GM19023 (cell line): ENCODE data around the gene XPC.

Source experiments
- ATAC-seq: cut with Tn5 transposase; IDR thresholded peaks from one replicate; pipeline ENCODE4 v1.9.1; 2021; ENCODE audit warnings: mild to moderate bottlenecking, moderate library complexity; ENCODE audit not compliant: unreplicated experiment

The XPC gene

DNA sequence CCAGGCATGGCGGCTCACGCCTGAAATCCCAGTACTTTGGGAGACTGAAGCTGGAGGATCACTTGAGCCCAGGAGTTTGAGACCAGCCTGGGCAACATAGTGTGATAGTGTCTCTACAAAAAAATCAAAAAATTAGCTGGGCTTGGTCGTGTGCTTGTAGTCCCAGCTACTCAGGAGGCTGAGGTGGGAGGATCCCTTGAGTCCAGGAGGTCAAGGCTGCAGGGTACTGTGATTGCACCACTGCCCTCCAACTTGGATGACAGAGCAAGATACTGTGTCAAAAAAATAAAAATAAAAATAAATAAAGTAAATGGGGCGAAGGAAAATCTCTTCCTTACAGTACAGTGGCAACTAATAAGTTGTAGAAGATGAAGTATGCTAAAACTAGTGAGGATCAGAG, 29.8 kb upstream of the XPC start:
- ATAC-seq, result no peak

- ATAC-seq, result no peak
These were observed 28.3 kb upstream of the XPC start for GRCh38 chr3:14206548-14207177.

DNA sequence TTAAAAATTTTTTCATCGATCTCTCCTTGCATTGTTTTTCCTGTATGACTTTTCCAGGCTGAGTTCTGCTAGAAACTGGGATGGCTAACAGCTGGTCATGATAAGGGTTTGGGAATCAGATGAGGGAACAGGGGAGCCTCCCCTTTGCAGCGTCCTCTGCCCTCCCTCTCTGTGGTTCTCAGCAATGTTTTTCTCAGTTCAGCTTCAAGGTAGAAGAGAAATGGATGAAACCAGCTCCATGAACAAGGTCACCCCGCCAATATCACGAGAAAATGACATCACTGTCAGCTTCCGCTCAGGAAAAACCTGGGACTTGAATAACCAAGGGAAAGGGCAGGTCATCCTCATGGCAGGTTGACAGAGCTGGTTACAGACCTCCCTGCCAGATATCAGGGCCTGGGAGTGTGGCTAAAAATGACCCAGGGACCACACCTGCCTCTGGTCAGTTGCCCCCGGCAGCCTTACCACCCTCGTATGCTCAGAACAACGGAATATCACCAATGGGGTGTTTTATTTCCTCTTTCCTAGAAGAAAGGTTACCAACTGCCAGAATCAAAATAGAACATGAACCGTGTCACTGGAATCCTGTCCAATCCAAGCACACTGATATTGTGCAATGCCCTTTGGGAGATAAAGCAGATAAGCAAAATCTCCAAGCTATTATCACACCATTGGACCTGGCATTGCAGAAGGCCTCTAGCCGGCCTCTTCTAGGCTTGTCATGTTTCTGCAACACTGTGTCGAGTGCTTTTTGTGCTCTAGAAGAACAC, 26.3 kb upstream of the XPC start:
- ATAC-seq, result no peak

DNA sequence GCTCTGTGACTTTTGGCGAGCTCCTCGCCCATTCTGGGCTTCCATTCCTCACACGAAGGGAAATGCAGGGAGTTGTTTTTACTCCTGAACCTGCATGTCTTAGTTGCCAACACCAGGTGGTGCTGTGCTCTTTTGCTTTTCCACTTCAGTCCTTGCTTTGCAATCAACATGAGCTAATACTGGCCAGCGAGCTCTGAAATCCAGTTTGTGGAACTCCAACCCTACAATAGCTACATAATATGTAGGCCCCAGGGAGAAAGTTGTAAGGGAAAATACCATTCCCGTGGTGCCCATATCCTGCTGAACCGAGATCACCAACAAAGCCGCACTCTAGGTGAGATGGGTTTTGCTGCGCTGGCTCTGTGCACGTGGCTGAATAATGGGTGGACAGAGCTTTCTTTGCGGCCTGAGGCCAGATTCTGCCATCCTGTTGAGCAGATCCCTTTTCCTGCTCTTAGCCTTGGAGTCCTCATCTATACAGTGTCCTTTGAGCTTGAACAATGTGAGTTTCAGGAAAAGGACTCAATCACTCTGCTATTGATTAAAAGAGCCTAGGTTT, 25.2 kb upstream of the XPC start:
- peak; percentile 55 for ATAC-seq

GRCh38 chr3:14202874-14203520, 24.6 kb upstream of the XPC start:
- ATAC-seq, result no peak

GRCh38 chr3:14201940-14202684, 23.7 kb upstream of the XPC start:
- ATAC-seq, result no peak

DNA sequence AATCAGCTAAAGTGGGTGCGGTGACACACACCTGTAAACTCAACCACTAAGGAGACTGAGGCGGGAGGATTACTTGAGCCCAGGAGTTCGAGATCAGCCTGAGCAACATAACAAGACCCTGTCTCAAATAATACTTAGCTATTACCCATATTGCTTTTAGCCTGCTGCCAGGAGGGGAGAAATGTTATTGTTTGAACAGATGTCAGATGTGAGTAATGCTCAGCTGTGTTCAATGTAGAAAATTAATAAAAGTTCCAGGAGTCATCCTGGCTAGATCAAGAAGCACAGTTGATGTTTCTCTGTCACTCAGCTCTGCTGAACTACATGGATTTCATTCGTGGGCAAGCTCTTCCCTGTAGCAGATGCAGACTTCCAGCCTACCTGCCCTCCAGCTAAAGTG, 22.4 kb upstream of the XPC start:
- no peak for ATAC-seq

DNA sequence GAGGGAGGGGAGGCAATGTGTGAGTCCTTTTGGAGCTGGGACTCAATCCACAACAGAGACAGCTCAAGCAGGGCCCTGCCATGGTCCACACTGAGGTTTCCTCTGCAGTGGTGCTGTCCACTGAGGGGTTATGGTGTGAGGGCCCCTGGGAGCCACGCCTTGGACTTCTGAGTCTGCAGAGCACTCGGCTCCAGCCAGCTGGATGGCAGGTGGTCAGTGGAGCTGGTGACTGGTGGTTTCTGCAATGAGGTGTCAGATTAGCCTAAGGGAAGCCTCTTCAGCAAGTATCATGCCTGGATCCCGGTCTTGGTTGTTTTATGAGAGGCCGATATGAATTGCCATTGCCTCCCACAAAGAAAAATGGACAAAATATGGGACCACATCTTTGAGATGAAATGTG, 21.9 kb upstream of the XPC start:
- ATAC-seq, result no peak

DNA sequence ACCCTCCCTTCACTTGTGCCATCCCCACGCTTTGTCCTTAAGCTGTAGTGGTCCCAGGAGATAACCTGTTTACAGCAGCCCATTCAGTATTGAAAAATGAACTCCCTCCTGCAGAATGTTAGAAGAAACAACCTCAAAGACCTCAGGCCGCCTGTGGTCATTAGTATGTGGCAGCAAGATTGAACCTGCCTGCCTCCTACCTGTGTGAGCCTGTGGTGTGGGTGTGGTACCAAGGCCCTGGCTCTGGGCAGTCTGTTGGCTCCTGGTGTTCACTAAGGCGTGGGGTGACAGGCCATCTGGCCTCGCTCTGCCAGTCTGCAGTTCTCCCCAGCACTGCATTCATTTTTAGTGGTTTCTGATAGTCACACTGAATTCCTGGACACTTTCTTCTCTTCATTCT, 21.2 kb upstream of the XPC start:
- ATAC-seq, result no peak

DNA sequence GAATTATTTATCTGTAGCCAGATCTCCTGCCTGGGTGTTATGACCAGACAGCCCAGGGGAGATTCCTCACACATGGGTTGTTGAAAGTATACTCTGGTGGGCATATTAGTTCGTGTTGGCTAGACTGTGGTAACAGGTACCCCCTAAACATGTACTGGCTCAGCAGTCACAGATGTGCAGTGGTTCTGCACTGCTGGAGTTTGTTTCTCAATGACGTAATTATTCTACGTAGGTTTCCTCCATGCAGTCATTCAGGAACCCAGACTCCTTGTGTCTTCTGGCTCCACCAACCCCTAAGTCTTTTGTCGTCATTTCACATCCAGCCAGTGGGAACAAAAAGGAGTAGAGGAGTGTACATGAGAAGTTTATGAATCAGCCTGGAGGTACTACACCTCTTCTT, 16.5 kb upstream of the XPC start:
- ATAC-seq, result no peak

DNA sequence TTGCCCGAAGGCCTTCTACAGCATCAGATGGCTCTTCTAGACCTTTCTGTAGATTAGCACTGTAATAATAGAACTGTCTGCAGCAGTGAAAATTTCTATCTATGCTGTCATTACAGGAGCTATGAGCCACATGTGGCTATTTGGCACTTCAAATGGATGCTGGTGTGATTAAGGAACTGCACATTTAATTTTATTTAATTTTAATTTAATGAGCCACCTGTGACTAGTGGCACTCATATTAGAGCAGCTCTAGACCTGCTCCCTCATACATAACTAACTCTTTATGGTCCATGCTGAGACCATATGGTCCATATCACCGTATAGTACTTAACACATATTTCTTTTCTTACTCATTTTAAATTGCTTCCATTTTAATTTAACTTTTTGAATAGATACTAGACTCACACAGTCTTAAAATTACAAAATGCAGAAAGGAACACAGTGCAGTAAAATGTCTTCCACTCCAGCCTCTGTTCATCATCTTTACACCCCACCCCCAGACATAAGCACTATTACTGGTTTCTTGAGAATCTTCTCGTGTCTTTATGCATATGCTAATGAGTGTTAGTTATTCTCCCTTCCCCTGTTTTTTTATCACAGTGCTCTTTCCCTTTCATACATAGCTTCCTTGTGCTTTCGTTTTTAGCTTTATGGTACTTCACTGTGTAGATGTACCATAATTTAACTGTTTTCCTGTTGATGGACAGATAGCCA, 9.8 kb upstream of the XPC start:
- ATAC-seq, result no peak

- no peak for ATAC-seq
These were observed 8.6 kb upstream of the XPC start for GRCh38 chr3:14186854-14187458.

GRCh38 chr3:14183015-14183577, 4.7 kb upstream of the XPC start:
- ATAC-seq, result no peak

DNA sequence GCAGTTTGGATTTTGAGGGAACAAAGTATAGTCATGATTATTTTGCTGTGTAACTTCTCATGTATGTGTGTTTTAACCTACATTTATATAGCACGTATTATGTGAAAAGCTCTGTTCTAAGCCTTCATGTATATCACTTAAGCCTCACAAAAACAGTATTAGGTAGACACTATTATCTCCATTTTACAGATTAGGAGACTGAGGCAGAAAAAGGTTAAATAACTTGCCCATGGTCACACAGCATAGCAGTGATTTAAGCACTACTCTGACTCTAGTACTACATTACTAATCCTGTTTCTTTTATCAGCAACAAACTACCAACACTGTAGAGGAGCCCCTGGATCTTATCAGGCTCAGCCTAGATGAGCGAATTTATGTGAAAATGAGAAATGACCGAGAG, 2.9 kb upstream of the XPC start:
- no peak for ATAC-seq

DNA sequence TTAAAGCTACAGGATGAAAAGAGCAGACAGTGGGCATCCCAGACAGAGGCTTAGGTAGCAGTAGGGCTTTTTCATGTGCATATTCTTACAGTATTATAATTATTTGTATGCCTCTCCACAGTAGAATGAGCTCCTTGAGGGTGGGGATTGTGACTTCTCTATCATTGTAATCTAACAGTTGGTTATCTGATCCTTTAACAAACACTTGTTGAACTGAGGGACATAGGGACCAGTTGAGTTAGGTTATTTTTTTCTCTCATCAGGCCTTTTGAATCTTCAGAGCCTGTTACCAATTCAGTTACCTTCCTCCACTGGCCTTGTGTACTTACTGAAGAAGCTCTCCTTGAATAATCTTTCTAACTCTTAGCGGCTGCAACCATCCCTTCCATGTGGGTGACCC, 1.4 kb upstream of the XPC start:
- ATAC-seq, result no peak

- no peak for ATAC-seq
These were observed 689 bp upstream of the XPC start for GRCh38 chr3:14179114-14179465.

GRCh38 chr3:14177580-14178246, 688 bp downstream of the XPC start:
- ATAC-seq, result peak; percentile 14

GRCh38 chr3:14175383-14176037, 2.9 kb downstream of the XPC start:
- ATAC-seq, result no peak

DNA sequence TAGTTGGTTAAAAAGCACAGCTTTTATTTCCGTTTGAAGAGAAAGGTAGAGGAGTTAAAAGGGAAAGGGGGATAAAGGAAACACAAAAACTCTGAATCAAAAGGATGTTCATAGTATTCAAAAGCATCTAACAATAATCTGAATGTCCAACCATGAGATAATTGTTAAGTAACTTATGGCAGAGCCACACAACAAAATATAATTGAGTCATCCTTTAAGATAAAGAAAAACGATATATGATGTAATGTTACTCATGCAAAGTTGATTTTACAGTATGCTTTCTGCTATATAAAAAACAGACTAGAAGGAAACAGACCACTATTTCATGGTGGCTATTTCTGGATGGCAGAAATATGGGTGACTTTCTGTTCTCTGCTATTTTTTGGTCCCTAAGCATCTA, 3.9 kb downstream of the XPC start:
- ATAC-seq, result no peak
